SH-SY5Y (cell line): ENCODE results near the gene TTF2.

Experiments used
- GATA2 ChIP-seq: IDR thresholded peaks from 2 replicates; pipeline ENCODE4 v1.6.1; 2011; ENCODE audit warnings: mild to moderate bottlenecking, low read depth, low read length
- GATA3 ChIP-seq: IDR thresholded peaks from 2 replicates; pipeline ENCODE4 v1.6.1; 2011; ENCODE audit warnings: low read depth, mild to moderate bottlenecking, low read length, moderate library complexity

GRCh38 chr1:117084231-117084630 lies 24.1 kb downstream of the TTF2 start:
- no peak for TF ChIP-seq GATA3
- no peak for TF ChIP-seq GATA2
